ENCODE results near the gene RAB18. TPM values are rescaled to one million over a fixed set of nuclear protein-coding genes. Genes with fewer than 3 reads are reported as not detected.

RAB18 gene
- total RNA-seq, 2 experiments from 2014 or later = 8.1 to 36.2 TPM

DNA sequence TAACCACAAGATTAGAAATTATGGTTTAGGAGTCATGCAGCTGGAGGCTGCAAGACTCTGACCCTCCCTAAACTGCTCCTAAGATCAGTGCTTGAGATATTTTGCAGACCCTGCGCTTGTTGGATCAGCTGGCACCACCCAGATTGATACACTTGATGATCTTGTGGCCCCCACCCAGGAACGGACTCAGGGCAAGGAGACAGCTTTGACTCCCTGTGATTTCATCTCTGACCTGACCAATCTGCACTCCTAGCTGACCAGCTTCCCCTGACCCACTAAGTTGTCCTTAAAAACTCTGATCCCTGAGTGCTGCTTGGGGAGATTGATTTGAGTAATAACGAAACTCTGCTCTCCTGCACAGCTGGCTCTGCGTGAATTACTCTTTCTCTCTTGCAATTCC is 8.0 kb upstream of the RAB18 start:
- intact Hi-C loops (cut with micrococcal nuclease; ENCODE audit: unreplicated experiment) = no loop called here
- TF ChIP-seq CTCF (conservative IDR thresholded peaks at IDR 0.05; ENCODE audit: low read length) (no peak), EZH2phosphoT487 (IDR thresholded peaks at IDR 0.05; ENCODE audit: borderline replicate concordance, low read depth, low read length) (no peak)
- no peak overlapping the region for H3K4me2 ChIP-seq (ENCODE audit: low read length)
- H3K9me3 ChIP-seq (ENCODE audit: low read length) = peaks cover 6% of the 10 kb centered on the region
- no peak overlapping the region for H2AFZ ChIP-seq (ENCODE audit: low read length)
- no TSS peak for BruUV-seq (replicated peaks)
- ChIA-PET CTCF (ENCODE audit: unreplicated experiment) (no interaction called here), POLR2A (no interaction called here)
- H3K4me1 ChIP-seq (ENCODE audit: insufficient read depth, low read length, poor library complexity, severe bottlenecking) = no peaks in the 10 kb centered on the region
- no peak for DNase-seq (ENCODE audit: low spot score)
- H4K20me1 ChIP-seq (ENCODE audit: insufficient read depth, low read length) = no peaks in the 10 kb centered on the region
- H3K79me2 ChIP-seq (ENCODE audit: insufficient read depth, low read depth, low read length) = no peaks in the 10 kb centered on the region
- H3K9me2 ChIP-seq (ENCODE audit: insufficient read depth, low read length) = peaks cover 4% of the 10 kb centered on the region; the same call in 1 of the 2 replicates
- H3K27ac ChIP-seq (ENCODE audit: low read depth, low read length, poor library complexity, severe bottlenecking) = no peak overlapping the region
- no peaks in the 10 kb centered on the region for H3K36me3 ChIP-seq (ENCODE audit: insufficient read depth, low read length)
- no peak overlapping the region for H3K4me3 ChIP-seq (ENCODE audit: low read depth, low read length, poor library complexity, severe bottlenecking)

DNA sequence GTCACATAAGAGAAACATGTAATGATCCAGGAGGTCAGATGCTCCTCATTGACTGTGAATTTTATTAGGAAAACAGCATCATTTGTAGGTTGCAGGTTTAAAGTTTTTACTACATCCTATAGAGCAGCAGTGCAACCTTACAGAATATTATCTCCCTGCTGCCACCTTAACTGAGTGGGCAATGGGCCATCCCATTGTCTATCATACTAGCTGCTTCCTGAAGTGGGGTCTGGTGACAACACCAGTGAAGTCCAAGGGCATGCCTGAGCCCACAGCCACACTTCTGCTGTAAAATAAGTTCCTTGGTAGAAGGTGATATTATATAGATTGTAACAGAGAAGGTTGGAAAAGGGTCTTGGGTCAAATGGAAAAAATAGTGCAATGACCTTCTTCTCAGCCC is 4.0 kb upstream of the RAB18 start:
- no peaks in the 10 kb centered on the region for H3K36me3 ChIP-seq (ENCODE audit: insufficient read depth, low read length)
- intact Hi-C loops (cut with micrococcal nuclease; ENCODE audit: unreplicated experiment) = no loop called here
- H2AFZ ChIP-seq (ENCODE audit: low read length) = no peak overlapping the region
- CTCF ChIA-PET (ENCODE audit: unreplicated experiment) = no interaction called here
- H3K27ac ChIP-seq (ENCODE audit: low read depth, low read length, poor library complexity, severe bottlenecking) = no peak overlapping the region
- no TSS peak for BruUV-seq (replicated peaks)
- peaks cover 6% of the 10 kb centered on the region for H3K4me1 ChIP-seq (ENCODE audit: insufficient read depth, low read length, poor library complexity, severe bottlenecking)
- DNase-seq (ENCODE audit: low spot score) = no peak
- TF ChIP-seq CTCF (conservative IDR thresholded peaks at IDR 0.05; ENCODE audit: low read length) (no peak), EZH2phosphoT487 (IDR thresholded peaks at IDR 0.05; ENCODE audit: borderline replicate concordance, low read depth, low read length) (no peak)
- POLR2A ChIA-PET = interaction anchor here (1.7 kb wide), 1 partner anchor 9 kb away, joined by 4 read pairs; no protein-coding TSS in a partner anchor
- no peak overlapping the region for H3K4me2 ChIP-seq (ENCODE audit: low read length)
- peaks cover 5% of the 10 kb centered on the region; the same call in 1 of the 2 replicates for H4K20me1 ChIP-seq (ENCODE audit: insufficient read depth, low read length)
- peaks cover 9% of the 10 kb centered on the region for H3K79me2 ChIP-seq (ENCODE audit: insufficient read depth, low read depth, low read length)
- H3K9me3 ChIP-seq (ENCODE audit: low read length) = no peaks in the 10 kb centered on the region
- peaks cover 4% of the 10 kb centered on the region; the same call in 1 of the 2 replicates for H3K9me2 ChIP-seq (ENCODE audit: insufficient read depth, low read length)
- no peak overlapping the region for H3K4me3 ChIP-seq (ENCODE audit: low read depth, low read length, poor library complexity, severe bottlenecking)

DNA sequence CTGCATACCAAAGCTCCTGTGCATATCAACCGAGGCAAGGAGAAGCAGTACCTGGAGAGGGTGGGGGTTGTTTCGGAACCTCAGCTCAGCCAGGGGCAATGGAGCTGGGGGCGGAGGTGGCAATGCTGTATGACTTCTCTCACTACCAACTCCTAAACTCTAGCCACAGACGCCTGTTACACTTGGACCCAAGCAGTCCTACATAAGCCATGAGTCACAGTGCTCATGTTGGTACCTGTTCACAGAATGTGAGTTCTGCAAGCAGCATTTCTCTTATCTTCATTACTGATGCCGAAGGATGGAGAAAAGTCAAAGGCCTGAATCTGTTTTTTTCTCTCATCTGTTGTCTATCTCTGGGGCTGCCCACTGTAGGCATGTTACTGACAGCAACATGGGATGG is 3.2 kb upstream of the RAB18 start:
- H4K20me1 ChIP-seq (ENCODE audit: insufficient read depth, low read length) = peaks cover 9% of the 10 kb centered on the region; the same call in 1 of the 2 replicates
- TF ChIP-seq EZH2phosphoT487 (IDR thresholded peaks at IDR 0.05; ENCODE audit: borderline replicate concordance, low read depth, low read length) (no peak), CTCF (conservative IDR thresholded peaks at IDR 0.05; ENCODE audit: low read length) (no peak)
- peaks cover 11% of the 10 kb centered on the region for H3K4me1 ChIP-seq (ENCODE audit: insufficient read depth, low read length, poor library complexity, severe bottlenecking)
- no peak for DNase-seq (ENCODE audit: low spot score)
- H3K9me3 ChIP-seq (ENCODE audit: low read length) = no peaks in the 10 kb centered on the region
- no peak overlapping the region for H3K27ac ChIP-seq (ENCODE audit: low read depth, low read length, poor library complexity, severe bottlenecking)
- H3K36me3 ChIP-seq (ENCODE audit: insufficient read depth, low read length) = no peaks in the 10 kb centered on the region
- peaks cover 17% of the 10 kb centered on the region for H3K79me2 ChIP-seq (ENCODE audit: insufficient read depth, low read depth, low read length)
- CTCF ChIA-PET (ENCODE audit: unreplicated experiment) = no interaction called here
- H3K4me2 ChIP-seq (ENCODE audit: low read length) = no peak overlapping the region
- intact Hi-C loops (cut with micrococcal nuclease; ENCODE audit: unreplicated experiment) = no loop called here
- POLR2A ChIA-PET = interaction anchor here (1.7 kb wide), 1 partner anchor 8 kb away, joined by 4 read pairs; no protein-coding TSS in a partner anchor
- no TSS peak for BruUV-seq (replicated peaks)
- H3K4me3 ChIP-seq (ENCODE audit: low read depth, low read length, poor library complexity, severe bottlenecking) = no peak overlapping the region
- H2AFZ ChIP-seq (ENCODE audit: low read length) = no peak overlapping the region
- H3K9me2 ChIP-seq (ENCODE audit: insufficient read depth, low read length) = no peaks in the 10 kb centered on the region; the same call in 1 of the 2 replicates
